Stomach (tissue), 9 donors: ENCODE results near the gene PAN3. TPM values are rescaled to one million over a fixed set of nuclear protein-coding genes. Genes with fewer than 3 reads are reported as not detected.

ENCODE experiments used
- DNase-seq, 2 donors: peaks; one replicate each; pipeline versions ENCODE4 v3.0.0 to v3.0.0-alpha.2; 2013 to 2019
- H3K27ac ChIP-seq, 5 donors: fragments of 200-600 bp in 4 of 5; sonication (generic) in 4 of 5; one replicate each; pipeline ENCODE4 v1.5.1; 2013 to 2019; ENCODE audit warnings: mild to moderate bottlenecking in 1 of 5, moderate library complexity in 1 of 5
- H3K27me3 ChIP-seq, 3 donors: fragments of 200-600 bp; sonication (generic); one replicate each; pipeline ENCODE4 v1.5.1; 2017 to 2019; ENCODE audit warnings: mixed run types in 1 of 3
- H3K36me3 ChIP-seq, 4 donors: fragments of 200-600 bp; sonication (generic); 1 replicate in 3 of 4; 2 replicates in 1 of 4; pipeline ENCODE4 v1.5.1; 2016 to 2019
- H3K4me1 ChIP-seq, 4 donors: fragments of 200-600 bp; sonication (generic); one replicate each; pipeline ENCODE4 v1.5.1; 2016 to 2019
- H3K4me3 ChIP-seq, 4 donors: fragments of 200-600 bp; sonication (generic) in 3 of 4; one replicate each; pipeline ENCODE4 v1.5.1; 2016 to 2019; ENCODE audit warnings: mild to moderate bottlenecking in 1 of 4
- H3K9me3 ChIP-seq, 4 donors: fragments of 200-600 bp; sonication (generic); one replicate each; pipeline ENCODE4 v1.5.1; 2016 to 2019
- CTCF ChIP-seq, 7 experiments: fragments of 450-650 bp in 4 of 7; fragments of 200-600 bp in 3 of 7; sonication (generic) in 3 of 7; IDR thresholded peaks; one replicate each; pipeline ENCODE4 v1.5.1; 2016 to 2019; ENCODE audit warnings: antibody characterized with exemption in 7 of 7, control low read depth in 2 of 7, mild to moderate bottlenecking in 1 of 7
- EP300 ChIP-seq: sonication (generic); formaldehyde crosslinking; IDR thresholded peaks from one replicate; pipeline ENCODE4 v1.6.1; 2017; ENCODE audit warnings: antibody characterized with exemption
- POLR2A ChIP-seq, 4 donors: fragments of 450-650 bp; IDR thresholded peaks; one replicate each; pipeline ENCODE4 v1.6.1; 2016; ENCODE audit warnings: antibody characterized with exemption in 4 of 4, control low read depth in 2 of 4, mild to moderate bottlenecking in 1 of 4, moderate library complexity in 1 of 4
- POLR2AphosphoS5 ChIP-seq, 3 donors: sonication (generic); formaldehyde crosslinking; IDR thresholded peaks; one replicate each; pipeline ENCODE4 v1.6.1; 2016; ENCODE audit warnings: antibody characterized with exemption in 3 of 3
- WGBS, 5 donors: extraction: QIAGEN DNeasy Blood & Tissue Kit in 3 of 5; methylation state at CpG; one replicate each; pipeline versions ENCODE4 v1.1.5 to v1.1.7; 2013 to 2018; 5-methylcytosine and 5-hydroxymethylcytosine counted together
- intact Hi-C: fragments of 100-400 bp; cut with DNase I; formaldehyde crosslinking; loops from one replicate; pipeline ENCODE4 v1.15.1; 2023; ENCODE audit warnings: low total_unique reads
- polyA plus RNA-seq, 3 donors: library from polyadenylated mRNA; stranded (reverse); fragments of 200-250 nt; gene quantifications; one replicate each; pipeline ENCODE4 v1.2.3, GENCODE V29; 2013
- small RNA-seq, 4 donors: library from RNA; depleted of rRNA; stranded (forward); fragments of <200 nt; gene quantifications; one replicate each; pipeline ENCODE3, GENCODE V24; 2016
- total RNA-seq, 5 donors: library from RNA; depleted of rRNA; stranded (reverse); fragments of >200 nt; gene quantifications; one replicate each; pipeline versions ENCODE4 v1.1.0 to v1.2.3, GENCODE V29; 2014 to 2016
- donor health status: healthy with polysubstance abuse.
- donor health status: Bipolar disorder and iron deficiency.
- donor health status: healthy.

The PAN3 gene
- total and polyA plus RNA-seq, 8 donors, result 3.9 to 68.1 (median 26.0) TPM

DNA sequence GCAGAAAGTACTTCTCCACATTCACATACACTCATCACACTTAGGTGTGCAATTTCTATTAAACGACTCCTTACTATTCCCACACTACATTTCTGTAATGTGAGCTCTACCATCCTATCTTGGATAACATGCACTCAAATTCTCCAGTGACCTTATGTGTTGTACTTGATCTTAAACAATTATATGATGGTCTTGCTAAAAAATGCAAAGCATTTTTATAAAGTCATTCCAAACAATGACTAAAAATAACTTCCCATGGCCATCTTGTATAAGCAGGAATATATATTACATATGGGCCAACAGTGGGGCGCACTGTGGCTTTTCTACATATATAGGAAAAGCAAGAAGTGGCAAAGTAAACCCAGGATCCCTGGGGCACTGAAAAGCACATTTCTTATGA lies 201.1 kb downstream of the PAN3 start:
- no peak for DNase-seq
- intact Hi-C loops, result loop anchor here (10.0 kb wide), 1 partner anchor 285 kb away; no protein-coding TSS in a partner anchor
- H3K4me1 ChIP-seq, result peaks cover 0 to 20% (median 7%) of the 10 kb centered on the region in 4 donors
- H3K9me3 ChIP-seq, result no peaks in the 10 kb centered on the region
- 83 to 99% (median 89%) methylated on average over 2 of the region's 2 CpGs for WGBS, 5 donors
- H3K4me3 ChIP-seq, result no peak overlapping the region
- TF ChIP-seq POLR2A (IDR thresholded peaks at IDR 0.05) (no peak), EP300 (no peak), POLR2AphosphoS5 (IDR thresholded peaks at IDR 0.05) (no peak), CTCF (IDR thresholded peaks at IDR 0.05) (no peak)
- no peak overlapping the region for H3K27ac ChIP-seq
- H3K36me3 ChIP-seq, result no peaks in the 10 kb centered on the region
- peaks cover 0 to 20% (median 0%) of the 10 kb centered on the region in 3 donors for H3K27me3 ChIP-seq

- Histone ChIP-seq H3K36me3 (no peaks in the 10 kb centered on the region), H3K27ac (no peak overlapping the region), H3K4me3 (no peak overlapping the region), H3K4me1 (peaks cover 0 to 20% (median 7%) of the 10 kb centered on the region in 4 donors), H3K9me3 (no peaks in the 10 kb centered on the region), H3K27me3 (peaks cover 0 to 12% (median 0%) of the 10 kb centered on the region in 3 donors)
- DNase-seq, result no peak
- TF ChIP-seq EP300 (no peak), POLR2A (IDR thresholded peaks at IDR 0.05) (no peak), CTCF (IDR thresholded peaks at IDR 0.05) (no peak), POLR2AphosphoS5 (IDR thresholded peaks at IDR 0.05) (no peak)
- intact Hi-C loops, result no loop called here
- 57 to 85% (median 76%) methylated on average over 2 of the region's 2 CpGs for WGBS, 5 donors
Measured at GRCh38 chr13:28340272-28340793, 202.0 kb downstream of the PAN3 start.

DNA sequence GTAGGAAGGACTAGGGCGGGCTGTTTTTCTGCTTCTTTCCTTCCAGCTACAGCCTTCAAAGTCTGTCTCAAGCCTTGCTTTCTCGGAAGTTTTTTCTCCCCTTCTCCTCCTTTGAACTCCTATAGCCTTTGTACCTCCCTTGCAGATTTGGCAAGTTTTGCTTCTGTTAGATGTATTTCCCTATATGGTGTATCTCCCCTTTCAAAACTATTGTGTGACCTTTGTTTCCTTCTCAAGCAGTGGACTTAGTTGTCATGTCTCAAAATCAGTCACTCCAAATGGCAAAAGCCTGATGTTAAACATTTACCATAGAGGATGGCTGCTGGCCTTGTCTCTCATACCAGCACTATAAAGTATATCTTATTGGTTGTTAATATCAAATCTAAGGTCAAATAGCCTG lies 203.9 kb downstream of the PAN3 start:
- no peak overlapping the region for H3K27ac ChIP-seq
- H3K4me3 ChIP-seq, result no peak overlapping the region
- TF ChIP-seq POLR2A (IDR thresholded peaks at IDR 0.05) (no peak), POLR2AphosphoS5 (IDR thresholded peaks at IDR 0.05) (no peak), EP300 (no peak), CTCF (IDR thresholded peaks at IDR 0.05) (no peak)
- peaks cover 0 to 15% (median 7%) of the 10 kb centered on the region in 4 donors for H3K4me1 ChIP-seq
- DNase-seq, result no peak
- H3K36me3 ChIP-seq, result no peaks in the 10 kb centered on the region
- H3K27me3 ChIP-seq, result peaks cover 0 to 28% (median 0%) of the 10 kb centered on the region in 3 donors
- 56 to 72% (median 64%) methylated on average over 2 of the region's 2 CpGs for WGBS, 5 donors
- intact Hi-C loops, result no loop called here
- H3K9me3 ChIP-seq, result no peaks in the 10 kb centered on the region

GRCh38 chr13:28344163-28344562 lies 205.8 kb downstream of the PAN3 start:
- H3K4me3 ChIP-seq, result no peak overlapping the region
- H3K4me1 ChIP-seq, result no peaks in the 10 kb centered on the region
- no peaks in the 10 kb centered on the region for H3K9me3 ChIP-seq
- H3K27ac ChIP-seq, result no peak overlapping the region
- TF ChIP-seq POLR2A (IDR thresholded peaks at IDR 0.05), result no peak
- no peak for TF ChIP-seq CTCF (IDR thresholded peaks at IDR 0.05)
- TF ChIP-seq EP300, result no peak
- no peak for TF ChIP-seq POLR2AphosphoS5 (IDR thresholded peaks at IDR 0.05)
- no peak for DNase-seq
- H3K36me3 ChIP-seq, result no peaks in the 10 kb centered on the region
- peaks cover 0 to 34% (median 0%) of the 10 kb centered on the region in 3 donors for H3K27me3 ChIP-seq
- 68 to 84% (median 80%) methylated on average over 3 of the region's 3 CpGs for WGBS, 5 donors
- intact Hi-C loops, result no loop called here

Small RNA genes lying within 50 kb of the gene (small RNA-seq; reads per million reads assigned to genes)
- 0 reads per million in 4 donors for gene RNU6-82P

Other genes starting within 250 kb of the PAN3 start
- gene PDX1, start 218.5 kb upstream of the PAN3 start, total RNA-seq, result under 1 TPM in 2 of 5 donors, not detected in 3; 0.29 to 0.92 TPM
- gene PDX1, start 218.5 kb upstream of the PAN3 start, polyA plus RNA-seq, result 1 to 10 TPM in 2 of 3 donors, under 1 TPM in 1; 0.13 to 1.8 (median 1.2) TPM
- 100 to 1,000 TPM in 1 of 5 donors, 1 to 10 TPM in 1, not detected in 3; 2.4 to 106 TPM for gene CDX2, start 169.2 kb upstream of the PAN3 start, total RNA-seq
- under 1 TPM in 2 of 3 donors, not detected in 1; 0.03 to 0.12 TPM for gene CDX2, start 169.2 kb upstream of the PAN3 start, polyA plus RNA-seq
- gene URAD, start 149.9 kb upstream of the PAN3 start, total RNA-seq, result 100 to 1,000 TPM in 1 of 5 donors, 1 to 10 TPM in 1, not detected in 3; 1.1 to 165 TPM
- gene URAD, start 149.9 kb upstream of the PAN3 start, polyA plus RNA-seq, result under 1 TPM in 1 of 3 donors, not detected in 2; 0.13 TPM
- gene FLT3, start 38.0 kb upstream of the PAN3 start, total RNA-seq, result 1 to 10 TPM in 3 of 5 donors, not detected in 2; 1.2 to 3.5 (median 1.6) TPM
- under 1 TPM in 2 of 3 donors, not detected in 1; 0.18 to 0.46 TPM for gene FLT3, start 38.0 kb upstream of the PAN3 start, polyA plus RNA-seq